GM12878 (cell line): ENCODE results near the gene PGC. TPM values are rescaled to one million over a fixed set of nuclear protein-coding genes. Genes with fewer than 3 reads are reported as not detected.

Experiments
- ATAC-seq: fragments of 200-7000 bp; cut with Tn5 transposase; 3 replicates; pipeline ENCODE4 v1.9.1; 2020; ENCODE audit warnings: mild to moderate bottlenecking, moderate library complexity
- BruUV-seq: library from RNA; stranded (reverse); fragments of 400-500 nt; replicated peaks from 2 replicates; lab custom pipeline; 2021; lab: Mats Ljungman, UMichigan
- CTCF ChIA-PET: fragments of 300-600 bp; sonication (Branson Sonifier 250); formaldehyde crosslinking; extraction: SDS; loops from one replicate; lab custom pipeline; 2021; ENCODE audit warnings: inconsistent platforms; lab: Yijun Ruan, JAX
- POLR2A ChIA-PET: fragments of 350-600 bp; formaldehyde crosslinking; extraction: SDS; loops from one replicate; lab custom pipeline; 2021; ENCODE audit warnings: inconsistent platforms; lab: Charles Lee
- RAD21 ChIA-PET: fragments of 300-600 bp; sonication (Branson Sonifier 250); formaldehyde crosslinking; loops from one replicate; lab custom pipeline; 2023; ENCODE audit warnings: antibody characterized with exemption; ENCODE audit not compliant: unreplicated experiment; lab: Charles Lee
- SMC1A ChIA-PET: fragments of 300-600 bp; sonication (Branson Sonifier 250); formaldehyde crosslinking; loops from one replicate; lab custom pipeline; 2023; ENCODE audit not compliant: unreplicated experiment, uncharacterized antibody; lab: Charles Lee
- DNase-seq: peaks from one replicate; pipeline ENCODE4 v3.0.0-alpha.2; 2011; ENCODE audit warnings: low read depth, low spot score
- FAIRE-seq: peaks from 3 replicates; lab custom pipeline; 2011; peaks lifted over from hg19 to GRCh38; lab: Jason Lieb, UNC
- H2AFZ ChIP-seq: 2 replicates; pipeline ENCODE4 v1.6.0; 2011; ENCODE audit warnings: low read depth, low read length, control low read depth; ENCODE audit not compliant: control insufficient read depth
- H3K27ac ChIP-seq: 2 replicates; pipeline ENCODE4 v1.5.1; 2011; ENCODE audit warnings: control low read depth; ENCODE audit not compliant: control insufficient read depth, insufficient read depth
- H3K27me3 ChIP-seq, 2 experiments: replicated peaks in 1 of 2; 2 replicates each; pipeline versions ENCODE4 v1.6.0 to v1.6.1; 2011; ENCODE audit warnings: low read length in 1 of 2; ENCODE audit not compliant: control insufficient read depth in 2 of 2, insufficient read depth in 2 of 2
- H3K36me3 ChIP-seq, 2 experiments: 2 replicates each; pipeline ENCODE4 v1.5.1; 2011; ENCODE audit warnings: low read length in 1 of 2; ENCODE audit not compliant: control insufficient read depth in 2 of 2, insufficient read depth in 2 of 2
- H3K4me1 ChIP-seq: 2 replicates; pipeline ENCODE4 v1.6.1; 2011; ENCODE audit warnings: mild to moderate bottlenecking, low read length, moderate library complexity, mixed read lengths; ENCODE audit not compliant: control insufficient read depth, insufficient read depth
- H3K4me2 ChIP-seq: 2 replicates; pipeline ENCODE4 v1.6.0; 2011; ENCODE audit warnings: control low read depth; ENCODE audit not compliant: control insufficient read depth, insufficient read depth
- H3K4me3 ChIP-seq: fragments of 200-600 bp; sonication (generic); 2 replicates; pipeline ENCODE4 v1.5.1; 2016
- H3K79me2 ChIP-seq: 2 replicates; pipeline ENCODE4 v1.6.0; 2011; ENCODE audit warnings: low read length; ENCODE audit not compliant: control insufficient read depth, insufficient read depth
- H3K9ac ChIP-seq: 2 replicates; pipeline ENCODE4 v1.8.0; 2011; ENCODE audit warnings: low read length, control low read depth, mixed read lengths; ENCODE audit not compliant: control insufficient read depth, insufficient read depth
- H3K9me3 ChIP-seq: replicated peaks from 3 replicates; pipeline ENCODE4 v1.5.1; 2011; ENCODE audit warnings: mild to moderate bottlenecking, low read length; ENCODE audit not compliant: control insufficient read depth, insufficient read depth
- H4K20me1 ChIP-seq: 2 replicates; pipeline ENCODE4 v1.6.0; 2011; ENCODE audit not compliant: control insufficient read depth, insufficient read depth
- RFX5 ChIP-seq: IDR thresholded peaks from 2 replicates; pipeline ENCODE4 v1.6.1; 2011; ENCODE audit warnings: low read depth, low read length, improper control_type of control experiment
- TCF7 ChIP-seq: IDR thresholded peaks from 2 replicates; pipeline ENCODE4 v1.6.1; 2014; ENCODE audit warnings: antibody characterized with exemption, borderline replicate concordance
- YY1 ChIP-seq: IDR thresholded peaks from 2 replicates; pipeline ENCODE4 v1.6.1; 2011; ENCODE audit warnings: low read depth, mild to moderate bottlenecking, low read length
- WGBS: methylation state at CpG from one replicate; pipeline ENCODE4 v1.1.6; 2016; ENCODE audit warnings: low lambda C conversion rate; ENCODE audit not compliant: insufficient replicate concordance, insufficient coverage; ENCODE audit errors: missing lambda C conversion rate; 5-methylcytosine and 5-hydroxymethylcytosine counted together
- in situ Hi-C: fragments of 300-500 bp; cut with MboI; formaldehyde crosslinking; loops from 9 replicates; pipeline ENCODE4 v1.14.3; 2018; ENCODE audit warnings: mixed read lengths
- intact Hi-C: fragments of 100-400 bp; cut with micrococcal nuclease; formaldehyde crosslinking; loops from one replicate; pipeline ENCODE4 v1.14.2; 2022; ENCODE audit not compliant: unreplicated experiment
- polyA plus RNA-seq, 11 experiments: library from polyadenylated mRNA; depleted of rRNA in 4 of 11; unstranded in 6 of 11; stranded (reverse) in 5 of 11; fragments of >200 nt; fragmentation: Nextera tagmentation in 4 of 11; fragmentation: Illumina TruSeq in 1 of 11; extraction: Ambion mirVana in 4 of 11; extraction: Trizol in 1 of 11; gene quantifications; 1 replicate in 1 of 11; 2 replicates in 10 of 11; pipeline versions ENCODE4 v1.2.1 to v1.2.3, GENCODE V29; 2011 to 2016; ENCODE audit warnings: inconsistent platforms in 2 of 11, missing spikeins in 2 of 11, low read depth in 1 of 11
- total RNA-seq, 4 experiments: library from RNA; depleted of rRNA in 3 of 4; stranded (reverse); fragments of >200 nt in 3 of 4; fragmentation: Illumina TruSeq in 1 of 4; extraction: Trizol in 1 of 4; gene quantifications; 2 replicates each; pipeline versions ENCODE4 v1.2.1 to v1.2.3, GENCODE V29; 2013 to 2021

The PGC gene
- total and polyA plus RNA-seq, 10 of the 15 experiments (the other 5 are each of a cell fraction or from before 2014, with no cell fraction given): 0.26 TPM; not detected in 9

GRCh38 chr6:41746107-41746506 is 1.1 kb downstream of the PGC start:
- WGBS: 40% methylated on average over 10 of the region's 10 CpGs
- POLR2A ChIA-PET: interaction anchor here (0.7 kb wide), 1 partner anchor 18 kb away, joined by 9 read pairs; no protein-coding TSS in a partner anchor
- H3K27me3 ChIP-seq: no peaks in the 10 kb centered on the region; a peak in 2 of 4 replicates
- ATAC-seq (no peak), FAIRE-seq (no peak), DNase-seq (no peak)
- H2AFZ ChIP-seq: no peak overlapping the region
- in situ Hi-C loops: no loop called here
- H3K4me1 ChIP-seq: no peaks in the 10 kb centered on the region
- no peaks in the 10 kb centered on the region for H3K79me2 ChIP-seq
- SMC1A ChIA-PET: no interaction called here
- no peak for TF ChIP-seq RFX5
- no TSS peak for BruUV-seq
- no peak overlapping the region for H3K9ac ChIP-seq
- no peaks in the 10 kb centered on the region for H4K20me1 ChIP-seq
- no peaks in the 10 kb centered on the region for H3K9me3 ChIP-seq
- CTCF ChIA-PET: no interaction called here
- RAD21 ChIA-PET: no interaction called here
- H3K4me2 ChIP-seq: no peak overlapping the region
- no peaks in the 10 kb centered on the region for H3K36me3 ChIP-seq
- intact Hi-C loops: no loop called here
- H3K4me3 ChIP-seq: no peak overlapping the region
- no peak overlapping the region for H3K27ac ChIP-seq

DNA sequence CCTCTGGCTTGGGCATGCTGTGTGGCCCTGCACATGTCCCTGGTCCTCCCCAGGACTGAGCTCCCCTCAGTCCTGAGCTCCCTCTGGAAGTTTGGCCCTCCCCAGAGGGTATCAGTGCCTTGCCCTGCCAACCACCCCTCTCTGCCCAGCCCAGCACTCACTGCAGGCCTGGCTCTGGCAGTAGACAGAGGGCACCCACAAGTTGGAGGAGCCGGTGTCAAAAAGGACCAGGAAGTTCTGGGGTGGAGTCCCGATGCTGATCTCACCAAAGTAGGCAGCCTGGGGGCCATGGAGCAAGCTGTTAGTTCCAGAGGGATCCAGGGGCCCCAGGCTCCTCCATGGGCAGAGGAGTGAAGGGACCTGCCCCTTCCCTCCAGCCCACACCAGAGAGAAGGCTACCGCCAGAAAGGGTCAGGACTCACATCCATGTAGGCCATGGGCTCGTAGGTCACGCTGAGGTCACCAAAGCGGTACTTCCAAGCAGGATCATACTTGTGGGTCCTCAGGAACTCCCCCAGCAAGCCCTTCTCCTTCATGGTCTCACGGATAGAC is 2.9 kb downstream of the PGC start:
- Histone ChIP-seq H3K4me2 (no peak overlapping the region), H3K27me3 (no peaks in the 10 kb centered on the region; a peak in 1 of 4 replicates), H3K4me1 (no peaks in the 10 kb centered on the region), H3K9me3 (no peaks in the 10 kb centered on the region), H4K20me1 (no peaks in the 10 kb centered on the region), H3K27ac (no peak overlapping the region), H2AFZ (no peak overlapping the region), H3K4me3 (no peak overlapping the region), H3K79me2 (no peaks in the 10 kb centered on the region), H3K9ac (no peak overlapping the region), H3K36me3 (no peaks in the 10 kb centered on the region)
- CTCF ChIA-PET: no interaction called here
- intact Hi-C loops: no loop called here
- RAD21 ChIA-PET: no interaction called here
- no peak for FAIRE-seq
- WGBS: 42% methylated on average over 7 of the region's 7 CpGs
- in situ Hi-C loops: no loop called here
- no TSS peak for BruUV-seq
- POLR2A ChIA-PET: no interaction called here
- no peak for DNase-seq
- no peak for ATAC-seq
- TF ChIP-seq TCF7 (no peak), YY1 (no peak)
- SMC1A ChIA-PET: no interaction called here
